Epidermal melanocyte (primary cell): Measurements from ENCODE around the gene SZT2.
"Not testable (repeated sequence)": the region's sequence is repeated elsewhere in the genome, so short reads cannot be mapped to it uniquely, and the experiment has no call there.

Experiments used
- DNase-seq: peaks from one replicate; pipeline ENCODE4 v3.0.0; 2011; ENCODE audit warnings: low spot score; ENCODE audit not compliant: insufficient read length

Gene SZT2

DNA sequence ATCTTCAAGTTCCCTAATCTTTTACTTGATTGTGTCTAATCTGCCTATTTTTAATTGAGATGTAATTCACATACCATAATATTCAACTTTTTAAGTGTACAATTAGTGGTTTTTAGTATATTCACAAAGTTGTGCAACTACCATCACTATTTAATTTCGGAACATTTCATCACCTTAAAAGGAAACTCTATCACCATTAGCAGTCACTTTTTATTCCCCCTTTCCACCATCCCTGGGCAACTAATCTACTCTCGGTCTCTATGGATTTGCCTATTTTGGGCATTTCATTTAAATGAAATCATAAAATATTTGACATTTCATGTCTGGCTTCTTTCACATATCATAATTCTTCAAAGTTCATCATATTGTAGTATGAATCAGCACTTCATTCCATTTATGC, 94.7 kb downstream of the SZT2 start:
- DNase-seq, result no peak

DNA sequence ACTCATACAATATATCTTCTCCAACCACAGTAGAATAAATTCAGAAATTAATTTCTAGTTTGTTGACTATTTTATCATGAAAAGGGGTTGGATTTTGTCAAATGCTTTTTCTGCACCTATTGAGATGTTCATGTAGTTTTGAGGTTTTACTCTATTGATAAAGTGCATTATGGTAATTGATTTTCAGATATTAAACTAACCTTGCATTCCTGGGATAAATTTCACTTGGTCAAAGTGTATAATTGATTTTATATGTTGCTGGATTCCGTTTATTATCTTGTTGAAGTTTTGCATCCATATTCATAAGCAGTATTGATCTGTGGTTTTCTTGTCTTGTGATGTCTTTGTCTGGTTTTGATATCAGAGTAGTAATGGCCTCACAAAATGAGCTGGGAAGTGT, 98.5 kb downstream of the SZT2 start:
- no peak for DNase-seq

DNA sequence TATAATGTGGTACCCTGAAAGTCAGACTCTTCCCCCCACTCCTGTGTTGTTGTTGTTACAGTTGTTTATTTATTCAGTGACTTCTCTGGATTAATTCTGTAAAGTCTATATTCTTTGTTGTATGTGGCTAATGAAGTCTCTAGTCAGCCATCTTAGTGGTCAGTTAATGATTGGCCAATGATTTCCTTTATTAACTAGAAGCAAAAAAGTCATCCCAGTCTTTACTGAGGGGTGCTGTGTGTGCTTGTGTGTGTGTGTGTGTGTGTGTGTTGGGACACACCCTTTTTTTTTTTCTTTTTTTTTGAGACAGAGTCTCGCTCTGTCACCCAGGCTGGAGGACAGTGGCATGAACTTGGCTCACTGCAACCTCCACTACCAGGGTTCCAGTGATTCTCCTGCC, 101.4 kb downstream of the SZT2 start:
- no peak for DNase-seq

DNA sequence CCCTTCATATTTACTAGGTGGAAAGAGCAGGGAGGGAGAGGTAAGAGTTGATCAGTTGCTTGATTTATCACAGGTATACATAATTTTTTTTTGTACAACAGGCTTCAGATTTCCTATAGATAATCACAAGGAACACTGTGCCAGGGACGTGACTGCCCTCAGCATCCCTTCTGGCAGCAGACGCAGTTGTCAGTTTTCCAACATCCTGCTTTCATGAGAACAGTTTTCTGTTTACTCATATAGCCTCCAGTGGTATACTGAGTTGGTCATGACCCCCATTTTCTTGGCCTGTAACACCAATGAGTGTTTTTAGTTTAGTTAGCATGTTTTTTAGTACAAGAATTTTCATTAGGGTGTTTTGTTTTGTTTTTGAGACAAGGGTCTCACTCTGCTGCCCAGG, 103.1 kb downstream of the SZT2 start:
- DNase-seq, result no peak

DNA sequence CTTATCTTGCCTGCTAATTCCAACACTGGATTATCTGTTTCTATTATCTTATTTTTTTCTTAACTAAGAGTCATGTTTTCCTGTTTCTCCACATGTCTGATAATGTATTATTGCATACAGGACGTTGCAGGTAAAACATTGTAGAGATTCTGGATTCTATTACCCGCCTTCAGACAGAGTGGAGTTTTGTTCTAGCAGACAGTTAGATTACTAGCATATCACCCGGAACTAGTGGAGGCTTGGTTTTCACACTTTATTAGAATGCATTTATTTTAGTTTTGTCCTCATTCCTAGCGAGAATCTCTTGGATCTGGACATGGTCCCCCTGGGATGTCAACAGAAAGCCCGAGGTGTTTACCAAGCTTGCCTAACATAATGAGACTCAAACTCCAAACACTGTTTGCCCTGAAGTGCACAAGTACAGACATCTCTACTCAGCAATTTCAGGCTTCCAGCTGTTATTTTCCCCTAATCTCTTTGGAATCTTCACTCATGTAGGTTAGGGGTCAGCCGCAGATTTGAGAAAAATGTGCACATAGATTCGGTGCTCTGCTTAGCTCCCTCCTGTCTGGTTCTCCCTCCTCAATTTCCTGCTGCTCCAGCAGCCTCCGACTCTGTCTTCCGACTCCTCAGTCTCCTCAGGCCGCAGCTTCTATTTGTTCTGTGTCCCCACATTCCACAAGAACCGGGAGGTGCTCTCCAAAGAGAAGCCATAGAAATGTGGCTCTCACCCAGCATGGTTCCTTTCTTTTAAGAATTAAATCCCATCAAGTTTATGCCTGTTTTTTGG, 104.2 kb downstream of the SZT2 start:
- no peak for DNase-seq

DNA sequence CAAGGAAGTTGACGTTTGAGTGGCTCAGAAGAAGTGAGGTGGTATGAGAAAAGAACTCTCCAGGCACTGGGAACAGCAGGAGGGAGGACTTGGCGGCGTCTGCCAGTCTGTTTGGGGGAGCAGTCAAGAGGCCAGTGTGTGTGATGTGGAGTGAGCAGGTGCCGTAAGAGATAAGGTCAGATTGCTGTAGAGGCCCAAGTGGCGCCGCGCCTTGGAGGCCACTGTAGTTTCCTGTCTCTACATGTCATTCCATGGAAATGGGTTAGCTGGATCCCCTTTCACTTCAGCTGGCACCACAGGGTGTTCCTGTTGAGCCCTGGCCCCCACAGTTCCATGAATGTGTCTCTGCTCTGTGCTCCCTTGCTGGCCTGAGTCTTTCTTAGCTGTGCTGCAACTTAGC, 105.5 kb downstream of the SZT2 start:
- DNase-seq, result no peak

DNA sequence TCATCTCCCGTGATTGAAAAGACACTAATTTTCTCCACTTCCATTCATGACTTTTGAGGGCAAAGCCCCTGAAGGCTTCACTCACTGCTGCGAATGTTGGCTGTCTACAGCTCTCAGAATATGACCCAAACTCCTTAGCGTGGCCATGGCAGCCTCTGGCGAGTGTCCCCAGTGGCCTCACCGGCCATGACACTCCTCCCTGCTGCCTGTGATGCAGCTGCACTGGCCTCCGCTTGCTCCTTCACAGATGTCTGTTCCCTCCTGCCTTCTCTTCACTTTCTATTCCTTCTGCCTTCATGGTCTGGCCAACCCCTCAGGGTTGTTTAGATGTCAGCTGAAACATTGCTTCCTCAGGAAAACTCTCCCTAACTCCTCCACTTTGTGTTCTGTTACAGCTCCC, 110.2 kb downstream of the SZT2 start:
- DNase-seq, result no peak

DNA sequence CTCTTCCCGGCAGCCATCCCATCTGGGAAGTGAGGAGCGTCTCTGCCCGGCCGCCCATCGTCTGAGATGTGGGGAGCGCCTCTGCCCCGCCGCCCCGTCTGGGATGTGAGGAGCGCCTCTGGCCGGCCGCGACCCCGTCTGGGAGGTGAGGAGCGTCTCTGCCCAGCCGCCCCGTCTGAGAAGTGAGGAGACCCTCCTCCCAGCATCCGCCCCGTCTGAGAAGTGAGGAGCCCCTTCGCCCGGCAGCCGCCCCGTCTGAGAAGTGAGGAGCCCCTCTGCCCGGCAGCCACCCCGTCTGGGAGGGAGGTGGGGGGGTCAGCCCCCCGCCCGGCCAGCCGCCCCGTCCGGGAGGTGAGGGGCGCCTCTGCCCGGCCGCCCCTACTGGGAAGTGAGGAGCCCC, 112.1 kb downstream of the SZT2 start:
- not testable (repeated sequence) for DNase-seq

DNA sequence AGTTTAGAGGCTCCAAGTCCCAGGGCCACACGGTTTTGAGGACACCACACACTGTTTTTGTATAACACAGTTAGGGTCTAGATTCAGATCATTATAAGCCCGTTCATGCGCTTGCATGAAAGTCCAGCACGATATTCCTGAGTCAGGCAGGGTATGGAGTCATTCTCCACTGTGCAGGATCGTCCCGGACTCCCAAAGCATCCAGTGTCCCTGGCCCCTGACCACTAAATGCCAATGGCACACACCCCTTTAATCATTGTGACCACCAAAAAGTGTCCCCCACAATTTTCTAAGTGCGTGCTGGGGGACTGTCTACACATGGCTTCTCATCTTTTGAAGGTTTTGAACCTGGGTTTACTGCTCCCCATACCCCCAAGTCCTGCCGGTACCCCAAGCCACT, 113.8 kb downstream of the SZT2 start:
- DNase-seq, result no peak
